Type B pancreatic cell (in vitro differentiated cells): ENCODE results near the gene SHROOM3. TPM values are rescaled to one million over a fixed set of nuclear protein-coding genes. Genes with fewer than 3 reads are reported as not detected.

Experiments used
- DNase-seq: peaks from one replicate; pipeline ENCODE4 v3.0.0; 2021; ENCODE audit warnings: mixed read lengths; ENCODE audit not compliant: unreplicated experiment; ENCODE audit errors: extremely low spot score
- H3K27ac Mint-ChIP-seq: 2 replicates; pipeline ENCODE4 v1.8.0; 2021; ENCODE audit warnings: mild to moderate bottlenecking, mixed read lengths
- H3K27me3 Mint-ChIP-seq: 2 replicates; pipeline ENCODE4 v1.8.0; 2021; ENCODE audit warnings: mixed read lengths
- H3K36me3 Mint-ChIP-seq: 2 replicates; pipeline ENCODE4 v1.8.0; 2021; ENCODE audit warnings: mixed read lengths
- H3K4me1 Mint-ChIP-seq: one replicate; pipeline ENCODE4 v1.8.0; 2021; ENCODE audit warnings: mixed read lengths; ENCODE audit not compliant: unreplicated experiment
- H3K4me3 Mint-ChIP-seq: 2 replicates; pipeline ENCODE4 v1.8.0; 2021; ENCODE audit warnings: mild to moderate bottlenecking, mixed read lengths
- H3K9me3 Mint-ChIP-seq: 2 replicates; pipeline ENCODE4 v1.8.0; 2021; ENCODE audit warnings: mixed read lengths
- total RNA-seq: library from RNA; stranded (reverse); gene quantifications from 2 replicates; pipeline ENCODE4 v1.2.1, GENCODE V29; 2021; ENCODE audit warnings: low replicate concordance
- TF ChIP-seq, protein P1 (sequence below): fragments of 200-600 bp; sonication (generic); conservative IDR thresholded peaks from 2 replicates; pipeline ENCODE4 v1.5.0; 2021; ENCODE audit warnings: antibody characterized with exemption, mild to moderate bottlenecking

The SHROOM3 gene
- total RNA-seq, 1 donor from 2014 or later: 38.6 TPM

DNA sequence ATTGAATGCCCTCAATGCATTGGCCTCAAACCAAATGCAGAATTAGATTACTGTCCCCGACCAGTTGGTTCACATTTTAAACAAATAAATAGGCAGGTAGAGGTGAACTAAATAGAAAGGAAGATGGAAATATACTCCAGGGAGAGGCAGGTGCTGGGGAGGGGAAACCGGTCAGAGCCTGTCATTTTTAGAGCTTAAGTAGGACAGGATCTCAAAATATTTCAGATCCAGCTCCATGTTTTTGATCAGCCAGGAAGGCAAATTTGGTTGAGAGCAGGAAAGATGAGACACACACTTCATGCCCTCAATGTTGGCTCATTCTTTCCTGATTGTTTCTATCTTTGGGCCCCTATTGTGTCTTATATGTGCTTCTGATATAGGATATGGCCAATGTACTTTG is 206.7 kb downstream of the SHROOM3 start:
- H3K36me3 Mint-ChIP-seq: no peaks in the 10 kb centered on the region
- DNase-seq: no peak
- H3K27ac Mint-ChIP-seq: no peak overlapping the region
- no peaks in the 10 kb centered on the region for H3K27me3 Mint-ChIP-seq
- no peak overlapping the region for H3K4me3 Mint-ChIP-seq
- H3K4me1 Mint-ChIP-seq: peaks cover 11% of the 10 kb centered on the region
- no peaks in the 10 kb centered on the region for H3K9me3 Mint-ChIP-seq
- TF ChIP-seq, protein P1, sequence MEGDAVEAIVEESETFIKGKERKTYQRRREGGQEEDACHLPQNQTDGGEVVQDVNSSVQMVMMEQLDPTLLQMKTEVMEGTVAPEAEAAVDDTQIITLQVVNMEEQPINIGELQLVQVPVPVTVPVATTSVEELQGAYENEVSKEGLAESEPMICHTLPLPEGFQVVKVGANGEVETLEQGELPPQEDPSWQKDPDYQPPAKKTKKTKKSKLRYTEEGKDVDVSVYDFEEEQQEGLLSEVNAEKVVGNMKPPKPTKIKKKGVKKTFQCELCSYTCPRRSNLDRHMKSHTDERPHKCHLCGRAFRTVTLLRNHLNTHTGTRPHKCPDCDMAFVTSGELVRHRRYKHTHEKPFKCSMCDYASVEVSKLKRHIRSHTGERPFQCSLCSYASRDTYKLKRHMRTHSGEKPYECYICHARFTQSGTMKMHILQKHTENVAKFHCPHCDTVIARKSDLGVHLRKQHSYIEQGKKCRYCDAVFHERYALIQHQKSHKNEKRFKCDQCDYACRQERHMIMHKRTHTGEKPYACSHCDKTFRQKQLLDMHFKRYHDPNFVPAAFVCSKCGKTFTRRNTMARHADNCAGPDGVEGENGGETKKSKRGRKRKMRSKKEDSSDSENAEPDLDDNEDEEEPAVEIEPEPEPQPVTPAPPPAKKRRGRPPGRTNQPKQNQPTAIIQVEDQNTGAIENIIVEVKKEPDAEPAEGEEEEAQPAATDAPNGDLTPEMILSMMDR: no peak

- Mint-ChIP-seq H3K4me3 (no peak overlapping the region), H3K27ac (no peak overlapping the region), H3K9me3 (peaks cover 2% of the 10 kb centered on the region), H3K4me1 (peaks cover 11% of the 10 kb centered on the region), H3K36me3 (no peaks in the 10 kb centered on the region), H3K27me3 (no peaks in the 10 kb centered on the region)
- TF ChIP-seq, protein P1: no peak
- no peak for DNase-seq
These were observed 209.9 kb downstream of the SHROOM3 start for GRCh38 chr4:76644831-76645485.

DNA sequence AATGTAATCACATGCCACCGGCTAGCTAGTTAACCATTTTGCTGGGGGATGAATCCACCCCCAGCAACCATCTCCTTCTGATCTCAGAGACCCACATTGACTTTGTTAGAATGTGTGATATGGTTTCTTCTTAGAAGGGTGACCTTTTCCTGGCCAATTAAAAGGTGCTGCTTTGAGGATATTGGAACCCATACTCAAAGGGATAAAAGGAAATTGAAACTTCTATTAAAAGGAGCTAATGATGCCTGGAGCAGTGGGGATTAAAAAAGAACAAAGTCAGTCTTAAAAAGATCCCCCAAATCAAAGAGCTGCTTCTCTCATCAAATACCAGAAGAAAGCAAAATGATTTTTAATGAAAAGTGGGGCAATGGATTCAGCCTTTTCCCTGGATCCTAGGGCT is 214.1 kb downstream of the SHROOM3 start:
- Mint-ChIP-seq H3K27me3 (no peaks in the 10 kb centered on the region), H3K4me1 (no peaks in the 10 kb centered on the region), H3K4me3 (no peak overlapping the region), H3K9me3 (peaks cover 4% of the 10 kb centered on the region), H3K27ac (no peak overlapping the region), H3K36me3 (no peaks in the 10 kb centered on the region)
- TF ChIP-seq, protein P1: no peak
- no peak for DNase-seq

GRCh38 chr4:76651616-76652015 is 216.6 kb downstream of the SHROOM3 start:
- H3K4me3 Mint-ChIP-seq: no peak overlapping the region
- H3K36me3 Mint-ChIP-seq: no peaks in the 10 kb centered on the region
- TF ChIP-seq, protein P1: no peak
- H3K9me3 Mint-ChIP-seq: peaks cover 4% of the 10 kb centered on the region
- H3K27ac Mint-ChIP-seq: no peak overlapping the region
- DNase-seq: no peak
- no peaks in the 10 kb centered on the region for H3K27me3 Mint-ChIP-seq
- no peaks in the 10 kb centered on the region for H3K4me1 Mint-ChIP-seq

DNA sequence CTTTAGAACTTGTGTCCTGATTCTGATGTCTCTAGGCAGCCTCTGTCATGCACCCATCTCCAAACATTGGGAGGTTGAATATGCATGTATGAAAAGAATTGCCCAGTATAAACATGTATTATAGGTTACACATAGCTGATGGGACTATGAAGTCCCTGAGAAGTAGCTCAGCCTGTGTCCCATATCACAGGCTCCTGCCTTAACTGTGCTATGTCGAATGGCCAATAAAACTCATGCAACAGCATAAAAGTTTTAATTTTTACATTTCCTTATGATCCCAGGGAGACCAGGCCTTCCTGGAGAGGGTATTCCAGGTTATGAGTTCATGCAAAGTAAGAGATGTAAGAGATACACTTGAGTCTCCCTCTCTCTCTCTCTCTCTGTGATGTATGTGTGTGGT is 217.4 kb downstream of the SHROOM3 start:
- Mint-ChIP-seq H3K36me3 (no peaks in the 10 kb centered on the region), H3K9me3 (peaks cover 4% of the 10 kb centered on the region), H3K27me3 (no peaks in the 10 kb centered on the region), H3K27ac (no peak overlapping the region), H3K4me1 (no peaks in the 10 kb centered on the region), H3K4me3 (no peak overlapping the region)
- no peak for DNase-seq
- TF ChIP-seq, protein P1: no peak

DNA sequence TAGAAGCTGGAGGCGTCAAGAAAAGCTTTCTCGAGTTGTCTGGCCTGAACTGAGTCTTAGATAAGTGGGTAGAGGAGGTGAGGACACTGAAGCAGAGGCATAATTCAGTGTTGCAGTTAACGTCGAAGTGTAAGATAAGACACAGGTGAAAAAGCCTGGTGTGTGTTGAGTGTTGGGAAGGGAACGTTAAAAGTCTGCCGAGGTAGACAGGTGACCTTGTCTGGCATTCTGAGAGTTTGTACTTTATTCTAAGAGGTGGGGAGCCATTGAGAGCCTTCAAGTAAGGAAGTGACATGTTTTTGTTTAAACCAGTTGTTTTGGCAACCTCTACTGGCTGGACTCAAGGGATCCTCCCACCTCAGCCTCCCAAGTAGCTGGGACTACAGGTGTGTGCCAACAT is 219.1 kb downstream of the SHROOM3 start:
- TF ChIP-seq, protein P1: no peak
- no peak overlapping the region for H3K4me3 Mint-ChIP-seq
- peaks cover 5% of the 10 kb centered on the region for H3K4me1 Mint-ChIP-seq
- no peak overlapping the region for H3K27ac Mint-ChIP-seq
- DNase-seq: no peak
- no peaks in the 10 kb centered on the region for H3K36me3 Mint-ChIP-seq
- H3K27me3 Mint-ChIP-seq: no peaks in the 10 kb centered on the region
- H3K9me3 Mint-ChIP-seq: peaks cover 4% of the 10 kb centered on the region
